HepG2 (cell line): ENCODE measurements around the gene CASS4. TPM values are rescaled to one million over a fixed set of nuclear protein-coding genes. Genes with fewer than 3 reads are reported as not detected.

ENCODE experiments used
- ADNP ChIP-seq: sonication (generic); formaldehyde crosslinking; IDR thresholded peaks from 2 replicates; pipeline ENCODE4 v1.4.0; 2020; ENCODE audit warnings: missing genetic modification reagents
- AHR ChIP-seq: IDR thresholded peaks from 2 replicates; pipeline ENCODE4 v1.6.1; 2018; ENCODE audit warnings: missing genetic modification reagents, missing compliant biosample characterization
- FOXJ3 ChIP-seq: sonication (generic); formaldehyde crosslinking; IDR thresholded peaks from 2 replicates; pipeline ENCODE4 v1.4.0; 2020; ENCODE audit warnings: missing genetic modification reagents, mild to moderate bottlenecking, borderline replicate concordance
- IRX3 ChIP-seq: sonication (generic); formaldehyde crosslinking; IDR thresholded peaks from 2 replicates; pipeline ENCODE4 v1.8.1; 2023; ENCODE audit warnings: mild to moderate bottlenecking, low read depth, missing genetic modification reagents, borderline replicate concordance
- NR1H2 ChIP-seq: sonication (generic); formaldehyde crosslinking; IDR thresholded peaks from 2 replicates; pipeline ENCODE4 v1.8.1; 2022; ENCODE audit warnings: low read depth, missing genetic modification reagents, borderline replicate concordance
- PHF8 ChIP-seq: sonication (generic); formaldehyde crosslinking; IDR thresholded peaks from 2 replicates; pipeline ENCODE4 v1.5.0; 2020; ENCODE audit warnings: missing genetic modification reagents
- RAD21 ChIP-seq: fragments of 450-650 bp; formaldehyde crosslinking; IDR thresholded peaks from 2 replicates; pipeline ENCODE4 v1.5.0; 2020; ENCODE audit warnings: mild to moderate bottlenecking
- SOX13 ChIP-seq, 3 experiments: fragments of 450-650 bp in 1 of 3; sonication (generic) in 1 of 3; formaldehyde crosslinking in 1 of 3; IDR thresholded peaks in 2 of 3; conservative IDR thresholded peaks in 1 of 3; 2 replicates each; pipeline versions ENCODE4 v1.5.0 to v1.6.1; 2016 to 2020; ENCODE audit warnings: antibody characterized with exemption in 1 of 3, mild to moderate bottlenecking in 1 of 3, missing compliant biosample characterization in 1 of 3, missing genetic modification reagents in 1 of 3, moderate library complexity in 1 of 3
- TEAD3 ChIP-seq: optimal IDR thresholded peaks from 2 replicates; pipeline ENCODE3; 2016; ENCODE audit warnings: borderline replicate concordance
- ZMAT3 ChIP-seq: sonication (generic); formaldehyde crosslinking; conservative IDR thresholded peaks from 2 replicates; pipeline ENCODE4 v1.7.0; 2021; ENCODE audit warnings: missing genetic modification reagents
- ZNF143 ChIP-seq: sonication (generic); formaldehyde crosslinking; IDR thresholded peaks from 2 replicates; pipeline ENCODE4 v1.4.0; 2020; ENCODE audit warnings: missing genetic modification reagents
- ZNF33A ChIP-seq: sonication (generic); formaldehyde crosslinking; IDR thresholded peaks from 2 replicates; pipeline ENCODE4 v1.5.1; 2020; ENCODE audit warnings: missing genetic modification reagents, mild to moderate bottlenecking, moderate library complexity, borderline replicate concordance
- ZNF629 ChIP-seq: sonication (generic); formaldehyde crosslinking; conservative IDR thresholded peaks from 2 replicates; pipeline ENCODE4 v1.5.0; 2020; ENCODE audit warnings: missing genetic modification reagents
- ZNF772 ChIP-seq: sonication (generic); formaldehyde crosslinking; IDR thresholded peaks from 2 replicates; pipeline ENCODE4 v1.5.0; 2020; ENCODE audit warnings: mild to moderate bottlenecking, missing genetic modification reagents
- polyA plus RNA-seq, 8 experiments: library from polyadenylated mRNA; depleted of rRNA in 3 of 8; stranded (reverse) in 7 of 8; unstranded in 1 of 8; fragments of >200 nt; fragmentation: Illumina TruSeq in 4 of 8; extraction: Trizol in 4 of 8; gene quantifications; 2 replicates each; pipeline versions ENCODE4 v1.2.1 to v1.2.3, GENCODE V29; 2011 to 2016; ENCODE audit warnings: low read depth in 4 of 8, missing spikeins in 1 of 8, mixed read lengths in 1 of 8; ENCODE audit not compliant: insufficient read depth in 1 of 8
- total RNA-seq, 5 experiments: library from RNA; depleted of rRNA; stranded (reverse); fragments of >200 nt; fragmentation: Illumina TruSeq; extraction: Trizol; gene quantifications; 2 replicates each; pipeline ENCODE4 v1.2.3, GENCODE V29; 2016; ENCODE audit warnings: low read depth in 1 of 5
- TF ChIP-seq, protein P1 (sequence below): sonication (generic); formaldehyde crosslinking; IDR thresholded peaks from one replicate; pipeline ENCODE4 v1.5.1; 2020; ENCODE audit warnings: mild to moderate bottlenecking, missing genetic modification reagents; ENCODE audit errors: not compliant biosample characterization
- TF ChIP-seq, protein P2 (sequence below): sonication (generic); formaldehyde crosslinking; IDR thresholded peaks from 2 replicates; pipeline ENCODE4 v1.4.0; 2020; ENCODE audit warnings: missing genetic modification reagents, borderline replicate concordance

Gene CASS4
- total and polyA plus RNA-seq, 2 of the 13 experiments (the other 11 are each of a cell fraction or from before 2014, with no cell fraction given) = 0.17 to 0.49 TPM

DNA sequence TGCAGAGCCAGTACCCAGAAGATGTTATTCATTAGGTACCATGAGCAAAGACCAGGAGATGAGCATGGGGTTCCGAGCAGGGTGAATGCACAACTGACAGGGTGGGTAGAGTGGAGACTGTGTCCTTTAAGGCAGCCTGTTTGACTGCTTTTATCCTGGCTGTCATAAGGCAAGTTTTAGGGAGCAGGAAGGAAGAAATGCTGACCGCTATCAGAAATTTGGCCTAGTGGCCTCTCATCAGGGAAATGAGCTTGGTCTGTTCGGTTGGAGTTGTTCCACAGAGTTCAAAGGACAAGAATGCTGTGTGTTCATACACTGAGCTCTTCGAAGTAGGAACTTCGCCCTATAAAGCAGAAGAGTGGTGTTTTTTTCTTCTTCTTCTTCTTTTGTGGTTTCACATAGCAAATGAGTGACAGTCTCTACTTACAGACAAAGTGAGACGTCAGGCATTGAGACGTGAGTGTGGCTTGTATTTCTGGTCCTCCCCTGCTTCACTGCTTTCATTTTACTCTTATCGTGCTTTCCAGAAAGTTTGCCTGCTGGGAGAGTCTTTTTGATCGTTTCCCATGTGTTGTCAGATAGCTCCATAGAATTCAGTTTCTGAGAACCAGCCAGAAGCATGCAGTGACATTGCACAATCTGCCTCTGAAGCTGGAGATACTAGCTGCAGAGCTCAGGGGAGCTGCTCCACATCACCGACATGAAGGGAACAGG is at the start of gene CASS4 (continued):
- TF ChIP-seq, protein P1, sequence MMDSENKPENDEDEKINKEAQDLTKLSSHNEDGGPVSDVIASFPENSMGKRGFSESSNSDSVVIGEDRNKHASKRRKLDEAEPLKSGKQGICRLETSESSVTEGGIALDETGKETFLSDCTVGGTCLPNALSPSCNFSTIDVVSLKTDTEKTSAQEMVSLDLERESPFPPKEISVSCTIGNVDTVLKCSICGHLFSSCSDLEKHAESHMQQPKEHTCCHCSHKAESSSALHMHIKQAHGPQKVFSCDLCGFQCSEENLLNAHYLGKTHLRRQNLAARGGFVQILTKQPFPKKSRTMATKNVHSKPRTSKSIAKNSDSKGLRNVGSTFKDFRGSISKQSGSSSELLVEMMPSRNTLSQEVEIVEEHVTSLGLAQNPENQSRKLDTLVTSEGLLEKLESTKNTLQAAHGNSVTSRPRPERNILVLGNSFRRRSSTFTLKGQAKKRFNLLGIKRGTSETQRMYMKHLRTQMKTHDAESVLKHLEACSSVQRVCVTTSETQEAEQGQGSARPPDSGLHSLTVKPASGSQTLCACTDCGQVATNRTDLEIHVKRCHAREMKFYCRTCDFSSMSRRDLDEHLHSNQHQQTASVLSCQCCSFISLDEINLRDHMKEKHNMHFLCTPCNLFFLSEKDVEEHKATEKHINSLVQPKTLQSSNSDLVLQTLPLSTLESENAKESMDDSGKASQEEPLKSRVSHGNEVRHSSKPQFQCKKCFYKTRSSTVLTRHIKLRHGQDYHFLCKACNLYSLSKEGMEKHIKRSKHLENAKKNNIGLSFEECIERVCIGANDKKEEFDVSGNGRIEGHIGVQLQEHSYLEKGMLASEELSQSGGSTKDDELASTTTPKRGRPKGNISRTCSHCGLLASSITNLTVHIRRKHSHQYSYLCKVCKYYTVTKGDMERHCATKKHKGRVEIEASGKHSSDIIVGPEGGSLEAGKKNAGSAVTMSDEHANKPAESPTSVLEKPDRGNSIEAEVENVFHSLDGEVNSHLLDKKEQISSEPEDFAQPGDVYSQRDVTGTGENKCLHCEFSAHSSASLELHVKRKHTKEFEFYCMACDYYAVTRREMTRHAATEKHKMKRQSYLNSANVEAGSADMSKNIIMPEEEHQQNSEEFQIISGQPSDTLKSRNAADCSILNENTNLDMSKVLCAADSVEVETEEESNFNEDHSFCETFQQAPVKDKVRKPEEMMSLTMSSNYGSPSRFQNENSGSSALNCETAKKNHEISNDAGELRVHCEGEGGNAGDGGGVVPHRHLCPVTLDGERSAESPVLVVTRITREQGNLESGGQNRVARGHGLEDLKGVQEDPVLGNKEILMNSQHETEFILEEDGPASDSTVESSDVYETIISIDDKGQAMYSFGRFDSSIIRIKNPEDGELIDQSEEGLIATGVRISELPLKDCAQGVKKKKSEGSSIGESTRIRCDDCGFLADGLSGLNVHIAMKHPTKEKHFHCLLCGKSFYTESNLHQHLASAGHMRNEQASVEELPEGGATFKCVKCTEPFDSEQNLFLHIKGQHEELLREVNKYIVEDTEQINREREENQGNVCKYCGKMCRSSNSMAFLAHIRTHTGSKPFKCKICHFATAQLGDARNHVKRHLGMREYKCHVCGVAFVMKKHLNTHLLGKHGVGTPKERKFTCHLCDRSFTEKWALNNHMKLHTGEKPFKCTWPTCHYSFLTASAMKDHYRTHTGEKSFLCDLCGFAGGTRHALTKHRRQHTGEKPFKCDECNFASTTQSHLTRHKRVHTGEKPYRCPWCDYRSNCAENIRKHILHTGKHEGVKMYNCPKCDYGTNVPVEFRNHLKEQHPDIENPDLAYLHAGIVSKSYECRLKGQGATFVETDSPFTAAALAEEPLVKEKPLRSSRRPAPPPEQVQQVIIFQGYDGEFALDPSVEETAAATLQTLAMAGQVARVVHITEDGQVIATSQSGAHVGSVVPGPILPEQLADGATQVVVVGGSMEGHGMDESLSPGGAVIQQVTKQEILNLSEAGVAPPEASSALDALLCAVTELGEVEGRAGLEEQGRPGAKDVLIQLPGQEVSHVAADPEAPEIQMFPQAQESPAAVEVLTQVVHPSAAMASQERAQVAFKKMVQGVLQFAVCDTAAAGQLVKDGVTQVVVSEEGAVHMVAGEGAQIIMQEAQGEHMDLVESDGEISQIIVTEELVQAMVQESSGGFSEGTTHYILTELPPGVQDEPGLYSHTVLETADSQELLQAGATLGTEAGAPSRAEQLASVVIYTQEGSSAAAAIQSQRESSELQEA (CRISPR knock-in tag) = no peak
- TF ChIP-seq AHR (CRISPR knock-in tag) (no peak), ZNF772 (no peak), ZNF143 (CRISPR knock-in tag) (no peak), ADNP (CRISPR knock-in tag) (no peak), FOXJ3 (CRISPR knock-in tag) (no peak), RAD21 (no peak), PHF8 (CRISPR knock-in tag) (no peak), ZMAT3 (CRISPR knock-in tag) (no peak), ZNF629 (CRISPR knock-in tag) (peak; percentile 41; the same call in 1 of the 2 replicates), ZNF33A (no peak), IRX3 (no peak), SOX13 (IDR thresholded peaks at IDR 0.05) (no peak), SOX13 (CRISPR knock-in tag; conservative IDR thresholded peaks at IDR 0.05 in 1 of 2, IDR thresholded peaks at IDR 0.05 in 1 of 2) (no peak; a peak in 1 of 4 replicates), TEAD3 (peak; percentile 67), NR1H2 (CRISPR knock-in tag) (no peak)
- TF ChIP-seq, protein P2, sequence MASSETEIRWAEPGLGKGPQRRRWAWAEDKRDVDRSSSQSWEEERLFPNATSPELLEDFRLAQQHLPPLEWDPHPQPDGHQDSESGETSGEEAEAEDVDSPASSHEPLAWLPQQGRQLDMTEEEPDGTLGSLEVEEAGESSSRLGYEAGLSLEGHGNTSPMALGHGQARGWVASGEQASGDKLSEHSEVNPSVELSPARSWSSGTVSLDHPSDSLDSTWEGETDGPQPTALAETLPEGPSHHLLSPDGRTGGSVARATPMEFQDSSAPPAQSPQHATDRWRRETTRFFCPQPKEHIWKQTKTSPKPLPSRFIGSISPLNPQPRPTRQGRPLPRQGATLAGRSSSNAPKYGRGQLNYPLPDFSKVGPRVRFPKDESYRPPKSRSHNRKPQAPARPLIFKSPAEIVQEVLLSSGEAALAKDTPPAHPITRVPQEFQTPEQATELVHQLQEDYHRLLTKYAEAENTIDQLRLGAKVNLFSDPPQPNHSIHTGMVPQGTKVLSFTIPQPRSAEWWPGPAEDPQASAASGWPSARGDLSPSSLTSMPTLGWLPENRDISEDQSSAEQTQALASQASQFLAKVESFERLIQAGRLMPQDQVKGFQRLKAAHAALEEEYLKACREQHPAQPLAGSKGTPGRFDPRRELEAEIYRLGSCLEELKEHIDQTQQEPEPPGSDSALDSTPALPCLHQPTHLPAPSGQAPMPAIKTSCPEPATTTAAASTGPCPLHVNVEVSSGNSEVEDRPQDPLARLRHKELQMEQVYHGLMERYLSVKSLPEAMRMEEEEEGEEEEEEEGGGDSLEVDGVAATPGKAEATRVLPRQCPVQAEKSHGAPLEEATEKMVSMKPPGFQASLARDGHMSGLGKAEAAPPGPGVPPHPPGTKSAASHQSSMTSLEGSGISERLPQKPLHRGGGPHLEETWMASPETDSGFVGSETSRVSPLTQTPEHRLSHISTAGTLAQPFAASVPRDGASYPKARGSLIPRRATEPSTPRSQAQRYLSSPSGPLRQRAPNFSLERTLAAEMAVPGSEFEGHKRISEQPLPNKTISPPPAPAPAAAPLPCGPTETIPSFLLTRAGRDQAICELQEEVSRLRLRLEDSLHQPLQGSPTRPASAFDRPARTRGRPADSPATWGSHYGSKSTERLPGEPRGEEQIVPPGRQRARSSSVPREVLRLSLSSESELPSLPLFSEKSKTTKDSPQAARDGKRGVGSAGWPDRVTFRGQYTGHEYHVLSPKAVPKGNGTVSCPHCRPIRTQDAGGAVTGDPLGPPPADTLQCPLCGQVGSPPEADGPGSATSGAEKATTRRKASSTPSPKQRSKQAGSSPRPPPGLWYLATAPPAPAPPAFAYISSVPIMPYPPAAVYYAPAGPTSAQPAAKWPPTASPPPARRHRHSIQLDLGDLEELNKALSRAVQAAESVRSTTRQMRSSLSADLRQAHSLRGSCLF (CRISPR knock-in tag) = no peak
